ENCODE data around the gene MRPL27. TPM values are rescaled to one million over a fixed set of nuclear protein-coding genes. Genes with fewer than 3 reads are reported as not detected.

MRPL27 gene
- total RNA-seq, 2 experiments from 2014 or later: 68.8 to 80.2 TPM

GRCh38 chr17:50353600-50354195, 19.3 kb downstream of the MRPL27 start:
- no TSS peak for BruUV-seq (replicated peaks)
- Histone ChIP-seq H3K27ac (ENCODE audit: low read depth, low read length, poor library complexity, severe bottlenecking) (no peak overlapping the region), H3K4me1 (ENCODE audit: insufficient read depth, low read length, poor library complexity, severe bottlenecking) (no peaks in the 10 kb centered on the region), H3K9me2 (ENCODE audit: insufficient read depth, low read length) (no peaks in the 10 kb centered on the region), H4K20me1 (ENCODE audit: insufficient read depth, low read length) (no peaks in the 10 kb centered on the region), H3K9me3 (ENCODE audit: low read length) (no peaks in the 10 kb centered on the region), H3K79me2 (ENCODE audit: insufficient read depth, low read depth, low read length) (no peaks in the 10 kb centered on the region), H3K36me3 (ENCODE audit: insufficient read depth, low read length) (peaks cover 43% of the 10 kb centered on the region), H3K4me3 (ENCODE audit: low read depth, low read length, poor library complexity, severe bottlenecking) (no peak overlapping the region), H3K4me2 (ENCODE audit: low read length) (no peak overlapping the region), H2AFZ (ENCODE audit: low read length) (no peak overlapping the region)
- DNase-seq (ENCODE audit: low spot score): no peak
- ChIA-PET POLR2A (no interaction called here), CTCF (ENCODE audit: unreplicated experiment) (no interaction called here)
- TF ChIP-seq EZH2phosphoT487 (IDR thresholded peaks at IDR 0.05; ENCODE audit: borderline replicate concordance, low read depth, low read length) (no peak), CTCF (conservative IDR thresholded peaks at IDR 0.05; ENCODE audit: low read length) (no peak)
- intact Hi-C loops (cut with micrococcal nuclease; ENCODE audit: unreplicated experiment): no loop called here

GRCh38 chr17:50352693-50353599, 20.0 kb downstream of the MRPL27 start:
- TF ChIP-seq CTCF (conservative IDR thresholded peaks at IDR 0.05; ENCODE audit: low read length): no peak
- no peak for TF ChIP-seq EZH2phosphoT487 (IDR thresholded peaks at IDR 0.05; ENCODE audit: borderline replicate concordance, low read depth, low read length)
- H3K36me3 ChIP-seq (ENCODE audit: insufficient read depth, low read length): peaks cover 35% of the 10 kb centered on the region
- no peaks in the 10 kb centered on the region for H3K9me2 ChIP-seq (ENCODE audit: insufficient read depth, low read length)
- no peak overlapping the region for H3K27ac ChIP-seq (ENCODE audit: low read depth, low read length, poor library complexity, severe bottlenecking)
- no peaks in the 10 kb centered on the region for H3K4me1 ChIP-seq (ENCODE audit: insufficient read depth, low read length, poor library complexity, severe bottlenecking)
- no peaks in the 10 kb centered on the region for H3K79me2 ChIP-seq (ENCODE audit: insufficient read depth, low read depth, low read length)
- H4K20me1 ChIP-seq (ENCODE audit: insufficient read depth, low read length): no peaks in the 10 kb centered on the region
- POLR2A ChIA-PET: no interaction called here
- no TSS peak for BruUV-seq (replicated peaks)
- no peak overlapping the region for H3K4me2 ChIP-seq (ENCODE audit: low read length)
- CTCF ChIA-PET (ENCODE audit: unreplicated experiment): interaction anchor here (0.6 kb wide), 1 partner anchor 42 kb away, joined by 3 read pairs; no protein-coding TSS in a partner anchor
- DNase-seq (ENCODE audit: low spot score): no peak
- intact Hi-C loops (cut with micrococcal nuclease; ENCODE audit: unreplicated experiment): no loop called here
- H3K9me3 ChIP-seq (ENCODE audit: low read length): no peaks in the 10 kb centered on the region
- no peak overlapping the region for H3K4me3 ChIP-seq (ENCODE audit: low read depth, low read length, poor library complexity, severe bottlenecking)
- H2AFZ ChIP-seq (ENCODE audit: low read length): no peak overlapping the region

Data from OCI-LY7 (cell line).